Keratinocyte (primary cell): ENCODE measurements around the gene DNPH1.

ENCODE experiments used
- EZH2 ChIP-seq: IDR thresholded peaks from one replicate; pipeline ENCODE4 v1.6.1; 2012; ENCODE audit warnings: inconsistent platforms, mild to moderate bottlenecking, low read length, moderate library complexity
- TF ChIP-seq, protein P1 (sequence below), 3 experiments: IDR thresholded peaks in 1 of 3; conservative IDR thresholded peaks in 1 of 3; optimal IDR thresholded peaks in 1 of 3; 2 replicates in 2 of 3; 3 replicates in 1 of 3; pipeline versions ENCODE3 to v1.5.1; 2011; ENCODE audit warnings: low read length in 3 of 3, mild to moderate bottlenecking in 3 of 3, moderate library complexity in 2 of 3, control low read depth in 1 of 3, inconsistent platforms in 1 of 3; ENCODE audit not compliant: insufficient read depth in 2 of 3; ENCODE audit errors: extremely low read depth in 1 of 3

DNA sequence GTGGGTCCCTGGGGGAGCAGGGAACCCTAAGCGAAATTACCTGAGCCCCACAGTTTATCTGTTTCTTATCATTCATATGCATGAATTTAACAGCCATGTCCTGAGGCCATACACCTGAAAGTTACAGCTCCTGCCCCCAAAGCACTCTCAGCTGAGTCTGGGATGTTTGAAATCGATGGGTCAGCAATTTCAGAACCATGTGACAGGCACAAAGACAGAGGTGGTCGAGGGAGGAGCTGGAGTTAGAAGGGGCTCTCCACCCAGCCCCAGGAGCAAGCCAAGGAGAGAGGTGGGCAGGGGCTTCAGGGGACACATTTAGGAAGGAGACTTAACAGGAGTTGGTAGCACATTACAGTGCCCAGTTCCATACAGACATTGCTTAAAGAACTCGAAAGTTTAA, 28.9 kb upstream of the DNPH1 start:
- TF ChIP-seq, protein P1, sequence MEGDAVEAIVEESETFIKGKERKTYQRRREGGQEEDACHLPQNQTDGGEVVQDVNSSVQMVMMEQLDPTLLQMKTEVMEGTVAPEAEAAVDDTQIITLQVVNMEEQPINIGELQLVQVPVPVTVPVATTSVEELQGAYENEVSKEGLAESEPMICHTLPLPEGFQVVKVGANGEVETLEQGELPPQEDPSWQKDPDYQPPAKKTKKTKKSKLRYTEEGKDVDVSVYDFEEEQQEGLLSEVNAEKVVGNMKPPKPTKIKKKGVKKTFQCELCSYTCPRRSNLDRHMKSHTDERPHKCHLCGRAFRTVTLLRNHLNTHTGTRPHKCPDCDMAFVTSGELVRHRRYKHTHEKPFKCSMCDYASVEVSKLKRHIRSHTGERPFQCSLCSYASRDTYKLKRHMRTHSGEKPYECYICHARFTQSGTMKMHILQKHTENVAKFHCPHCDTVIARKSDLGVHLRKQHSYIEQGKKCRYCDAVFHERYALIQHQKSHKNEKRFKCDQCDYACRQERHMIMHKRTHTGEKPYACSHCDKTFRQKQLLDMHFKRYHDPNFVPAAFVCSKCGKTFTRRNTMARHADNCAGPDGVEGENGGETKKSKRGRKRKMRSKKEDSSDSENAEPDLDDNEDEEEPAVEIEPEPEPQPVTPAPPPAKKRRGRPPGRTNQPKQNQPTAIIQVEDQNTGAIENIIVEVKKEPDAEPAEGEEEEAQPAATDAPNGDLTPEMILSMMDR (optimal IDR thresholded peaks at IDR 0.05 in 1 of 3, IDR thresholded peaks at IDR 0.05 in 1 of 3, conservative IDR thresholded peaks at IDR 0.05 in 1 of 3; ENCODE audit: extremely low read depth in 1 of 3, insufficient read depth in 2 of 3, low read length in 3 of 3) = no peak
- no peak for TF ChIP-seq EZH2
